Neural progenitor cell (in vitro differentiated cells): ENCODE results near the gene UMAD1.

Experiments used
- CTCF ChIP-seq: fragments of 200-600 bp; sonication (generic); IDR thresholded peaks from 2 replicates; pipeline ENCODE4 v1.5.1; 2017; ENCODE audit warnings: antibody characterized with exemption, mild to moderate bottlenecking
- EZH2 ChIP-seq: fragments of 200-600 bp; sonication (generic); IDR thresholded peaks from 2 replicates; pipeline ENCODE4 v1.6.1; 2017; ENCODE audit warnings: antibody characterized with exemption, mild to moderate bottlenecking, moderate library complexity
- EZH2phosphoT487 ChIP-seq: fragments of 200-600 bp; sonication (generic); IDR thresholded peaks from 2 replicates; pipeline ENCODE4 v1.6.1; 2017; ENCODE audit warnings: antibody characterized with exemption

- no peak for TF ChIP-seq CTCF
- TF ChIP-seq EZH2 = no peak
- TF ChIP-seq EZH2phosphoT487 = no peak
Observed at GRCh38 chr7:7917593-7917992, 277.0 kb downstream of the UMAD1 start.
